ENCODE data around the gene TASOR. TPM values are rescaled to one million over a fixed set of nuclear protein-coding genes. Genes with fewer than 3 reads are reported as not detected.

Gene TASOR
- total RNA-seq, 2 experiments from 2014 or later: 37.6 to 40.7 TPM

- H3K4me3 Mint-ChIP-seq: no peak overlapping the region
- peak in 2 of 14 experiments; percentile 11 to 35 for DNase-seq
Measured at GRCh38 chr3:56667973-56668579, 15.0 kb downstream of the TASOR start.

GRCh38 chr3:56664823-56665222 lies 18.2 kb downstream of the TASOR start:
- Histone ChIP-seq H3K9me3 (ENCODE audit: control insufficient read depth in 1 of 2, insufficient read depth in 1 of 2, low read length in 2 of 2) (no peaks in the 10 kb centered on the region), H3K27ac (ENCODE audit: low read depth in 1 of 2, low read length in 2 of 2) (no peak overlapping the region), H3K36me3 (ENCODE audit: insufficient read depth, low read length) (peaks cover 86% of the 10 kb centered on the region), H3K27me3 (ENCODE audit: control insufficient read depth in 1 of 2, insufficient read depth in 2 of 2, low read length in 2 of 2) (no peaks in the 10 kb centered on the region), H3K4me1 (ENCODE audit: insufficient read depth, low read length) (peaks cover 13% of the 10 kb centered on the region), H3K4me3 (ENCODE audit: low read length) (no peak overlapping the region)
- ATAC-seq (ENCODE audit: poor library complexity): no peak
- DNase-seq: no peak
- POLR2A ChIA-PET: interaction anchor here (1.0 to 2.6 kb wide), 2 partner anchors 18 to 29 kb away, joined by 4 to 14 read pairs; partner anchors contain the start of gene TASOR
- TF ChIP-seq CTCF (IDR thresholded peaks at IDR 0.05): no peak
- Mint-ChIP-seq H3K27ac (peak overlapping the region; percentile 13), H3K9me3 (no peaks in the 10 kb centered on the region), H3K36me3 (ENCODE audit: low read depth) (peaks cover 80% of the 10 kb centered on the region), H3K4me1 (ENCODE audit: low read depth) (peaks cover 30% of the 10 kb centered on the region), H3K27me3 (no peaks in the 10 kb centered on the region), H3K4me3 (no peak overlapping the region)
- CTCF ChIA-PET: interaction anchor here (2.6 kb wide), 1 partner anchor 9 kb away, joined by 10 read pairs; no protein-coding TSS in a partner anchor
- intact Hi-C loops (cut with DNase I, micrococcal nuclease): no loop called here

More at GRCh38 chr3:56667973-56668579, 15.0 kb downstream of the TASOR start:
- peak; percentile 65 for ATAC-seq (ENCODE audit: poor library complexity)
- no peaks in the 10 kb centered on the region for H3K9me3 Mint-ChIP-seq
- peaks cover 89% of the 10 kb centered on the region for H3K36me3 ChIP-seq (ENCODE audit: insufficient read depth, low read length)
- no peaks in the 10 kb centered on the region for H3K9me3 ChIP-seq (ENCODE audit: control insufficient read depth in 1 of 2, insufficient read depth in 1 of 2, low read length in 2 of 2)
- peaks cover 37% of the 10 kb centered on the region for H3K4me1 Mint-ChIP-seq (ENCODE audit: low read depth)
- peak overlapping the region; percentile 73 for H3K27ac Mint-ChIP-seq
- H3K36me3 Mint-ChIP-seq (ENCODE audit: low read depth): peaks cover 89% of the 10 kb centered on the region
- H3K4me1 ChIP-seq (ENCODE audit: insufficient read depth, low read length): peaks cover 9% of the 10 kb centered on the region
- CTCF ChIA-PET: interaction anchor here (0.7 kb wide), 1 partner anchor 55 kb away, joined by 3 read pairs; no protein-coding TSS in a partner anchor
- POLR2A ChIA-PET: interaction anchor here (0.7 to 2.0 kb wide), 2 partner anchors 15 to 19 kb away, joined by 4 to 10 read pairs; partner anchors contain the start of gene TASOR
- intact Hi-C loops (cut with DNase I, micrococcal nuclease): no loop called here
- no peak for TF ChIP-seq CTCF (IDR thresholded peaks at IDR 0.05)
- no peaks in the 10 kb centered on the region for H3K27me3 ChIP-seq (ENCODE audit: control insufficient read depth in 1 of 2, insufficient read depth in 2 of 2, low read length in 2 of 2)
- H3K27me3 Mint-ChIP-seq: no peaks in the 10 kb centered on the region
- no peak overlapping the region for H3K4me3 ChIP-seq (ENCODE audit: low read length)
- H3K27ac ChIP-seq (ENCODE audit: low read depth in 1 of 2, low read length in 2 of 2): no peak overlapping the region

GRCh38 chr3:56655709-56656108 lies 27.4 kb downstream of the TASOR start:
- Mint-ChIP-seq H3K4me1 (ENCODE audit: low read depth) (peaks cover 53% of the 10 kb centered on the region), H3K9me3 (no peaks in the 10 kb centered on the region), H3K36me3 (ENCODE audit: low read depth) (peaks cover 97% of the 10 kb centered on the region), H3K4me3 (no peak overlapping the region), H3K27me3 (no peaks in the 10 kb centered on the region), H3K27ac (peak overlapping the region; percentile 8)
- Histone ChIP-seq H3K9me3 (ENCODE audit: control insufficient read depth in 1 of 2, insufficient read depth in 1 of 2, low read length in 2 of 2) (peaks cover 4 to 8% of the 10 kb centered on the region in 2 experiments), H3K4me3 (ENCODE audit: low read length) (no peak overlapping the region), H3K27me3 (ENCODE audit: control insufficient read depth in 1 of 2, insufficient read depth in 2 of 2, low read length in 2 of 2) (no peaks in the 10 kb centered on the region), H3K36me3 (ENCODE audit: insufficient read depth, low read length) (peaks cover 79% of the 10 kb centered on the region), H3K27ac (ENCODE audit: low read depth in 1 of 2, low read length in 2 of 2) (no peak overlapping the region), H3K4me1 (ENCODE audit: insufficient read depth, low read length) (no peaks in the 10 kb centered on the region)
- no peak for ATAC-seq (ENCODE audit: poor library complexity)
- TF ChIP-seq CTCF (IDR thresholded peaks at IDR 0.05): no peak
- intact Hi-C loops (cut with DNase I, micrococcal nuclease): no loop called here
- no peak for DNase-seq
- POLR2A ChIA-PET: no interaction called here
- CTCF ChIA-PET: no interaction called here

Data from CD4-positive, alpha-beta T cell (primary cell).